HG02571 (cell line): ENCODE measurements around the gene DCBLD1.

Source experiments
- ATAC-seq: cut with Tn5 transposase; IDR thresholded peaks from one replicate; pipeline ENCODE4 v1.9.1; 2021; ENCODE audit warnings: mild to moderate bottlenecking, moderate library complexity; ENCODE audit not compliant: unreplicated experiment

The DCBLD1 gene

DNA sequence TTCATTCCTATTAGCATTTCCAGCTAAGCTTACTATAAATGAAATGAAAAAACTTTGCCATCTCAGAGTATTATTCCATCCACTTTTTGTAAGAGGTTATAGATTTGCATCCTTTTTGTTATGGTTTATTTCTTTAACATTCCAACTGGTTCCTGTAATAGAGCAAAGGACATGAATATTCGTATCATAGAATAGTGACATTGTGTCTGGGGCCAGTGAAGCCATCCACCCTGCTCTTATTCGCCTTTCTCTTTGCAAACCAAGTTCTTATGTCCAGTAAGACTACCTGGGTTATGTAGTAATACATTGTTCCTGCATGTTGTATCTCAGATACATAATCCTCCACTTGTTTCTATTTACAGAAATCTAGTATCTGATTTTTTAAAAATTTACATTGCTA lies 43.1 kb downstream of the DCBLD1 start:
- no peak for ATAC-seq

DNA sequence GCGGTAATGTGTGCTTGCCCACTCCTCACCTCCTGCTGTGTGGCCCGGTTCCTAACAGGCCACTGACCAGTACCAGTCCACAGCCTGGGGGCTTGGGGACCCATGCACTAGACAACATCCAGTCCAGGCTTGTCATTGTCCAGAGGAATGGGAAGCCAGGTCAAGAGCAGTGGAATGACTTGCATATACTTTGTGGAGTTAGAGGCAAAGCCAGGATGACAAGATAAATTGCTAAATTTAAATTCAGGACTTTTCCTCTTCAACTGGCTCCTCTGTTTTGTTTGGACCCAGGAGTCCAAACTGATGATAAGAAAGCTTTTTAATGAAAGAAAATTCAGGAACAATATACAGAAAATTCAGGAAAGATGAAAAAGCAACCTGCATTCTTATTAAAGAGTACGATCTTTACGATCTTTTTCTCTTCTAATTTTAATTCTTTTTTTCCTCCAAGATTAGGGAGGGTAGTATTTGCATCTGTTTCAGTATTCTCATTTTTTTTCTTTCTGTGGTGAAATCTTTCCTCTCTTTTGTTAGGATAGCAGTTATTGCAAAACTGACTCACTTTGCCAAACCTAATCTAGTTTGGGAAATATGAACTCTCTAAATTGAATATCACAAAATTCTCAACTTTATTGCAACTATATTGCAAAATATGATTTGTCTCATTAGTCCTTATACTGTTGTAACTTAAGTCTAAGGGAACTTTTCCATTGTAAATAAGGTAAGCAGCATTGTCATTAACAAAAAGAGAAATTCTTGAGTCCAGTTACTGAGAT lies 48.2 kb downstream of the DCBLD1 start:
- ATAC-seq = no peak

DNA sequence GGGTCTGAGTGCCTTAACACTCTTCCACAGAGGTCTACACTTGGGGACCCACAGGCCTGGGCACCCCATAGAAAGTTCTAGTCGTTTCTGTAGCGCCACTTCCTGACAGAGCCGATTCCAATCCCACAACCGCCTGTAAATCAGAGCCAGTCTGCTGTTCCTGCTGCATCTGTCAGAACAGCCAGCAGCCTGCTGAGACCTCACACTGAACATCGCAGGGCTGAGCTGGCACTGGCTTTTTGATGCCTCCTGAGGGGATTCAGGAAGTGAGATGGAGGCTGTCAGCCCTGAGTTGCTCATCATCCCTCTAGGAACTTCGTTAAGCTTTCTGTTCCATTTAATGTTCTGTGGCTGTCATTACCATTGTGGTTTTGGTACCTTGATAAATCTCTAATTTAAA lies 48.9 kb downstream of the DCBLD1 start:
- ATAC-seq = no peak

DNA sequence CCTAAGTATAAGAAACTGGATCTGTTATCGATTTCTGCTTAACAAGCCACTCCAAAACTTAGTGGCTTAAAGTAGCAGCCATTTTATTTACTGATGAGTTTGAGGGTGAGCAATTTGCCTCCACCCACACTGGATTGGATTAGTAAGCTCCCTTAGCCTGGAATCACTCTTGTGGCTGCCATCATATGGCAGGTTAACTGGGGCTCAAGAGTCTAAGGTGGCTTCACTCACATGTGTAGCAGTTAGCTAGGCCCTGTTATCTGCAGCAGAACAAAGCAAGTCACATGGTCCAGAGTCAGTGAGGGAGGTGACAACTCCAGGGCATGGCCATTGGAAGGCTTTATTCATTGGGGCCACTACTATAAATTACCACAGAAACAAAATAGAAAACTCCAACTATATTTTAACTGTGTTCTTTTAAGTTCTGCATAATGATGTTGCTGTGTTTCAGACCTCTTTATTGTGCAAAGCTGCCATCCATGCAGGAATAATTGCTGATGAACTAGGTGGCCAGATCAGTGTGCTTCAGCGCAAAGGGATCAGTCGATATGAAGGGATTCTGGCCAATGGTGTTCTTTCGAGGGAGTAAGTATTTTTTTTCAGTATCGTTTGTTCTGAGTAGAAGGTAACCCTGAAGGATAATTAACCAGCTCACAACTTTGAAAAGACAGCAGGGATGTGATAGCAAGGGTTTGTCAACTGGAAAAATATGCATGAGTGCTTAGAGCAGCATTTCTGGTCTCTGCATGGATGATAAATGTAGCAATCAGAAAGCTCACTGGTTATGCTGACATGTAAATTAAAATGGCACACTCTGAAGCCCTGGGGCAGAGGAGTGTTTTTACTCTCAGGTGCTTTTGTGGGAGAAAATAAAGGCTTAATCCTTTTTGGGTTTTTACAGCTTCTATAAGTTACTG lies 49.6 kb downstream of the DCBLD1 start:
- ATAC-seq = no peak

DNA sequence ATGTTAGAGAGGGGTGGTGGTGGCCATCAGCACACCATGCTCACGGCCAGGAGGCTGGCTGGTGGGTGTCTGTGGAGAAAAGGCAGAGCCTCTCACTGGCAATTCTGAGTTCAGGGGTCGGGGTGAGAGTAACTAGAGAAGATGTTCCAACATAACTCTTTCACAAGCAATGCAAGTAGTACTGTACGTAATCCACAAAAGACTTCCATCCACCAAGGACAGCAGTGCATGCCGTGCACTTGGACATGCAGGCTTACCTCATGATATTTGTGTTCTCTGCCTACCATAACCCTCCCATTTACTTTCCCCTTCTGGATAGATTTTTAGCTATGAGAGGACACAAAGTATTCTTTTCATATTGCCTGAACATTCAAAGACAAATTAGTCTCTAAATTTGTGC lies 51.3 kb downstream of the DCBLD1 start:
- ATAC-seq = no peak

DNA sequence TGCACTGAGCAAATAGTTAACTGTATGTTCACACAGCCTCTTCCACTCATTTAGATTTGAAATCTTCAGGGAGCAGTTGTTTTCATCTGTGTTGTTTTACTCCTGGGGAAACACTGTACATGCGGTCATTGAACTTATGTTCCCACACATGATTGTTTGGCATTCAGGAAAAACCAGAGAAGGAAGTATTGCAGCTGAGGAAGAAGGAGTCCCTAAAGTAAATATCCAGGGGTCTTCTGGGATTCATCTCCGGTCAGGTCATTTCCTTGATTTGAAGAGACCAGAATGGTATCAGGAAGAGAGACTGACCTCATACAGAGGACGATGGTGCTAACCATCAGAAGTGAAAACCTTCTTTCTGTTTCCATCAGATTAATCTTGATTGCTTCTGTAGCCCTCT lies 52.5 kb downstream of the DCBLD1 start:
- ATAC-seq = no peak

DNA sequence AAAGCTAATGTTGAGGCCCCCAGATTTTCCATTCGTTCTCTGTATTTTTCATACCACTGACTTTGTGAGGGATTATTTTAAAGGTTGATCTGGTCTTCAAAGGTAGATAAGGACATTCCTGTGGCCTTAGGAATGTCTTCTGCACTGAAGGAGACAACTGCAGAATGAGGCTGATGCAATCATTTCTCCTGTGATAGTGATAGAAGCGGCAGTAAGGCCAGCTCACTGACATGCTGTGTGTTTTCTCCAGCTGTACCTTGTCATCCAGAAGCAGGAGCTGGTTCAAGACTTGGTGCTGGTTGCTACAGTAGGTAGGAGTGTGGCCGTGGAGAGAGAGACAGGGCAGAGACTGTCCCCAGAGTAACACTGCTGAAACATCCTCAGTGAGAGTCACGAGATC lies 53.8 kb downstream of the DCBLD1 start:
- ATAC-seq = no peak

DNA sequence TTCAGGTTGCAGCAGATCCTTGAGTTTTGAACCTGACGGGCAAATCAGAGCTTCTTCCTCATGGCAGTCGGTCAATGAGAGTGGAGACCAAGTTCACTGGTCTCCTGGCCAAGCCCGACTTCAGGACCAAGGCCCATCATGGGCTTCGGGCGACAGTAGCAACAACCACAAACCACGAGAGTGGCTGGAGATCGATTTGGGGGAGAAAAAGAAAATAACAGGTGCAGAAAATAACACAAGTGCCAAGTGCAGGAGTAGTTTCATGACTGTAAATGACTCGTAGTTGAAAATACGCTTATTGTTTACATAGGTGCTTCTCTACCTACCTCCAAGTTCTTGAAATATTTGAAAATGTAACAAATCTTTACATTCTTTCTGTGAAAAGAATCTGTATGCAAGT lies 56.1 kb downstream of the DCBLD1 start:
- no peak for ATAC-seq

DNA sequence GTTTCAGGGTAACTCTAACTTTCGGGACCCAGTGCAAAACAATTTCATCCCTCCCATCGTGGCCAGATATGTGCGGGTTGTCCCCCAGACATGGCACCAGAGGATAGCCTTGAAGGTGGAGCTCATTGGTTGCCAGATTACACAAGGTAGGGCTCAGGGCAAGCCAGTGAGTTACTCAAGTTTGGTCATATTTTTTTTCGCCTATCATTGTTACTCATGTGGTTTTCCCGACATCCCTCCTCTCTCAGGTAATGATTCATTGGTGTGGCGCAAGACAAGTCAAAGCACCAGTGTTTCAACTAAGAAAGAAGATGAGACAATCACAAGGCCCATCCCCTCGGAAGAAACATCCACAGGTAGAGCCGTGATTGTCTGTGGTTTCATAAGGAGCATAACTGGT lies 58.2 kb downstream of the DCBLD1 start:
- ATAC-seq = no peak

DNA sequence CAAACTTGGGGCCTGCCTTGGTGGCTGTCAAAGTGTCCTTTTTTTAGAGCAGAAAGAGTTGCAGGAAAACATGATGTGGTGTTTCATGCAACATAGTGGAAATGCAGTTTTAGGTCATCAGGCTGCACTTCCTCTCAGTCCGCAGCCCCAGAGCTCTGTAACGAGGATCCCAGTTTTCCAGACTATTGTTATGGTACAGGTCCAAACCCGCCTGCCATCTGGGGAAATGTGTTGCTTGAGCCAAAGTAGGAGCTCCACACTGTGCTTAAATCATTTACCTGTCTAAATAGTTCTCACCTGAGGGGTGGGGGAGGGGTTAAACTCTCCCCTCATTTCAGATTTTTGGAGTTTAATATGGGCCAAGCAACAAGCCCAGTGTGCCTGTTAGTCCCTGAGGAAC lies 60.0 kb downstream of the DCBLD1 start:
- no peak for ATAC-seq

DNA sequence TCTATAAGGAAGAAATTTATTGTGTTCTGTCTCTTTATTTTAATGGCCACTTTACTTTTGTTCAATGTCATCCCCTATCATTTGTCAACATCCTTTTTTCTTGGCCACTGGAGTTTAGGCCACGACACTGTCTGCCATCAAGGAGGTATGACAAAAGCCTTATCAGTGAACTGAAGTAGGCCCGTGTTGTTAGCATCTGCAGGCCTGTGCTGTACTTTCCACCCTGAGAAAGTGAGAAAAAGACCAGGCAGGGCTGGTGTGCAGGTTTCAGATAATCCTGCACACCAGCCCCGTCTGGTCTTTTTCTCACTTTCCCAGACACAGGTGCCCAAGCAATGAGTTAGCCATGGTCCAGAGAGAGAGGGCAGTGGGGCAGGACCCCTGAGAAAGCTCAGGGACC lies 62.2 kb downstream of the DCBLD1 start:
- ATAC-seq = no peak

DNA sequence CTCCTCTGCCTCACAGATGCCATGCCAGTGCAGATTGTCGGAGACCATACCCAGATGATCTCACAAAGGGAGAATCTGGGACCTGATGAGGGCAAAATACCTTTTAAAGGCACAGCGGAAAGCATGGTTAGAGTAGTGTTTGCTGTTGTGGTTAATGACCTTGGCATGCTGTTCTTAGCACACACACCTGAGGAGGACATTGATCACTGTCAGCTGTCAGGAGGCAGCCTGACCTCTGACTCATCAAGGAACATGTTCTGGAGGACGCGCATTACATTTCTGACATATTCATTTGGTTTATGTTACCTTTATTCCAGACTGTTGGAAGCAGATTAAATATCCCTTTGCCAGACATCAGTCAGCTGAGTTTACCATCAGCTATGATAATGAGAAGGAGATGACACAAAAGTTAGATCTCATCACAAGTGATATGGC lies 62.7 kb downstream of the DCBLD1 start:
- no peak for ATAC-seq

DNA sequence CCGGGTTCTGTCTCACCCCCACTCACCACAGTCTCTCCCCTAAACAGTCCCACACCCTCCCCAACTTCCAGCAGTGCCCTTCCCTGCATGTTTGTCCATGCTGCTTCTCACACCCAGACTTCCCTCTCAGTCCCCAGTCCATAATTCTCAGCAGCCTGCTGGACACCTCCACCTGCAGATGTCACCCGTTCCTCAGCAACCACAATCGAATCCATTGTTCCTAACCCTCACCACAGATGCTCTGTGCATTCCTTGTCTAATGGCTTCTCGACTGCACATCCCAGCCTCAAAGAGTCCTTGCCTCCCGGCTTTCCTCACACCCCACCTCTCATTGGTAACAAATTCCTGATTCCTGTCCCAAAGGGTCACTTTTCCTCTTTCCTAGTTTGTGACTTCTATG lies 64.2 kb downstream of the DCBLD1 start:
- no peak for ATAC-seq

DNA sequence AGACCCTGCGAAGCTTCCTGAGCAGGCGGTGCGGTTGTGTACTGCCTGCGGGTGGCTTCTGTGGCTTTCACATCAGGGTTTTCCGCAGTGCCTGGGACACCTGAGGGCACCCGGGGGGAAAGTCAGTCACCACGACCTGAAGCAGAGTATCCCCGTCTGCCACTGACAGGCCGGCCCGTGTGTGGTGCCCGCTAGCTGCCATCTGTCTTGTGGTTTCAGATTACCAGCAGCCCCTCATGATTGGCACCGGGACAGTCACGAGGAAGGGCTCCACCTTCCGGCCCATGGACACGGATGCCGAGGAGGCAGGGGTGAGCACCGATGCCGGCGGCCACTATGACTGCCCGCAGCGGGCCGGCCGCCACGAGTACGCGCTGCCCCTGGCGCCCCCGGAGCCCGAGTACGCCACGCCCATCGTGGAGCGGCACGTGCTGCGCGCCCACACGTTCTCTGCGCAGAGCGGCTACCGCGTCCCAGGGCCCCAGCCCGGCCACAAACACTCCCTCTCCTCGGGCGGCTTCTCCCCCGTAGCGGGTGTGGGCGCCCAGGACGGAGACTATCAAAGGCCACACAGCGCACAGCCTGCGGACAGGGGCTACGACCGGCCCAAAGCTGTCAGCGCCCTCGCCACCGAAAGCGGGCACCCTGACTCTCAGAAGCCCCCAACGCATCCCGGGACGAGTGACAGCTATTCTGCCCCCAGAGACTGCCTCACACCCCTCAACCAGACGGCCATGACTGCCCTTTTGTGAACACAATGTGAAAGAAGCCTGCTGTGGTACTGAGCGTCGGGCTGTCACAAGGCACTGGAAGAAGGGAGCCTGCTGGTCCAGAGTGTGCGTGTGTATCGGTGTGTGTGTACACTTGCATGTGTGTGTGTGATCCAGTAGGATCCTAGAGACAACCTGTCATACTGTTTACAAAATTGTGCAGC lies 65.5 kb downstream of the DCBLD1 start:
- ATAC-seq = peak; percentile 54

DNA sequence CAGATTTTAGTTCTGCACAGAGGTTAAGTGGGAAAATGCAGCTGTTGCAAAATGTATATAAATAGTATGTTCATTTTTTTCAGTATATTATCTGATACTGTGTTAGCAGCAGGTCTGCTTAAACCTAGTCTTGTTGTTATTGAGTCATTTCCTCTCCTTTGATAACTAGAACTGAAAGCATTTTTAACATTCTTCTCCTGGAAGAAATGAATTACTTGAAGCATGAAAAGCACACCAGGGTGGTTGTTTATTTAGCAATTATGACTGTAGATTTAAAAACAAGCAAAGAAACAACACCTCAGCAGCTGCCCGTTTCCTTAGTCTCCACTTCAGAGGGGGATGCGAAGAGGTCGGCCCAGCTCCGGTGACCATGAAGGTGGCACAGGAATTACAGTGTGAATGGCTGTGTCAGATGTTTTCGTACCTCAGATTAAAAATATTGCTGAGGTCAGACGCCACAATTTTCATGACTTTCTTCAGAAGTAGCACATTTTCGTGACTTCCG lies 66.4 kb downstream of the DCBLD1 start:
- ATAC-seq = no peak

DNA sequence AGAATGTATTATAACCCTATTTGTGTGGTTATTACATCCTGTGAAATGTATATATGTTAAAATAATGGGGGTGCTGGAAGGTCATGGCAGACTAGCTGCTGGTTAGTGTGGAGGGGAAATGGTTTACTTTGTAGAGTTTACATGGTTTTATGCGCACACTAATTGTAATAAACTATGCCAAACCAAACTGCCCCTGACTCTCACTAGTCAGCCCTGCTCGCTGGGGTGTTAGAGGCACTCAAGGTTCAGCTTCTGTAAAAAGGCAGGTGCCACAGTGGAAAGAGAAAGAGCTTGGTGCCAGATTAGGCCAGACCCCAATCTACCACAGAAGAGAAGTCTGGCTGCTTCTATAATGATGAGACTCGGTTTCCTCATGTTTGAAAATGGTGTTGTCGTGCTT lies 67.1 kb downstream of the DCBLD1 start:
- ATAC-seq = no peak

DNA sequence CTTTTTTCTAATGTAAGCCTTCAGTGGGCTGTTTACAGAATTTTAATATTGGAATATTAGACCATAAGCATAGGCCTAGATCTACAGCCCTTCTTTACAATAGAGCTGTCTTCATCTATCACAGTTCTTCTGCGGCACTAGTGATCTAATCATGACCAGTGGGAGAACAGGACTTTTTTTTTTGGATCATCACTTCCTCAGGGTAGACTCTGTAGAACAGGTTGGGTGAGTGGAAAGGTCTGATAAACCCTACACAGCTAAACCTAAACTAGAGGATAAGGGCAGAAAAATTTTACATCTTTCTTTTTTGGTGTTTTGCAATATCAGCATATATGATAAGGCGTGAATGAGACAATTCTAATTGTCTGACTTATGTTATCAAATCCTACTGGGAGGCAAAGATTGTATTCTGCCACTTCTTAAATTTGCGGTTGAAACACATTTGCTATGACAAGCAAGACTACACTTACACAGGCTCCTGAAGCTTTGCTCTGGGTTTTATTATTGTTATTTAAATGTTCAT lies 67.7 kb downstream of the DCBLD1 start:
- no peak for ATAC-seq

DNA sequence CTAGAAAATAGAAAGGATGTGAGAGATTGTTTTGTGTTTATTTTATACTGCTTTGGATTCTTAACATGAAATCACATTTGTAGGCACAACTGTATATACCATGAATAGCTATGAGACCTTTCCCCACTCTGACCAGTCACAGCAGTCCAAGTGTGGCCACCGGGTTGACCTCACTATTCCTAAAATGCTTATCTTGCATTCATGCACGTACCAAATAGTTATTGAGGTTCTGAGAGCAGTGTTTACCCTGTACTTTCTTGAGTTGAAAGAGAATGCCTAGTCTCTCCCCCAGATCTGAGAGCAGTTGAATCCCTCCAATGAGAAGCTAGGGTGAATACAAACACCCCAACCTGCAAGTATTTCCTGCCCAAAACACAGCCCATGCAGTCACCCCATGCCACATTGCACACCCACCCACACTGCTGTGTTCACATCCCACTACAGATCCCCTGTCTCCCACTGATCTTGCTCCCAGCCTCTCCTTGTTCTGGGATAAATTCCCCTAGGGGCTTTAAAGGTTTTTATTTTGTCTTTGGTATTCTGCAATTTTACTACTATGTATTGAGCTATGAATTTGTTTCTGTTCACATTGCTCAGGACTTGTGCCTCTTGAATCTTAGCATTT lies 68.3 kb downstream of the DCBLD1 start:
- ATAC-seq = no peak

DNA sequence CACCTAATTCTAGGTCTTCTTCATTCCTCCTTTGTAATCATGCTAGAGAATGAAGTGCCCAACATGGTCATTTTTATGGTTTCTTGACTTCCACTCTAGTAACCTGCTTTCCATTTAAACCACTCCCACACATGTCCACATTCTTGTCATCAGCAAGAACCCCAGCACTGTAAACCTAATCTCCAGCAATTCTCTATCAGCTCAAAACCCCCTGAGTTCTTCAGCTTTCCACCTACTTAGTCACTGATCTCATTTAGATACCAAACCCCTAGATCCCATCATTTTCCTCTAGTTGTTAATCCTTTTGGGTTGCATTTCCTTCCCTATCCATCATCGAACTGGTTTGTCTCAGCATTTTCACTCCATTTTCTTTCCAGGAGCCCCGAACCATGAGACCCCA lies 70.1 kb downstream of the DCBLD1 start:
- no peak for ATAC-seq

DNA sequence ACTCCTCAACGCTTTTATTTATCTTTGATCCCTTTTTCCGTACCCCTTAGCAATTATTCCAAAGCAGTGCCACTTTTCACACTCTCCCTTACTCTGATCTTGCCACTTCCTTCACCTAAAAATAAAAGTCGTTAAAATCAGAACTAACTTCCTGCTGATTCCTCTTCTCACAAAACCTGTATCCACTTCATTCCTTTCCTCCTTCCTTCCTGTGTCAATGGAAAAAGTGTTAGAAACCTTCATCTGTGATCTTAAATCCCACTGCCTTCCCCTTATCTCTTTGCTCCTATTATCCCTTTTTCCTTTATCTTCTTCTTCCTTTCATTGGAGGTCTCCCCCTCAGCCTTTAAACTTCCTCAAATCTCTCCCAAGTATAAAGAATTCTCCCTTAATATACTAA lies 70.7 kb downstream of the DCBLD1 start:
- ATAC-seq = no peak
